Motor neuron (in vitro differentiated cells): ENCODE results near the gene RPTOR. TPM values are rescaled to one million over a fixed set of nuclear protein-coding genes. Genes with fewer than 3 reads are reported as not detected.

Source experiments
- ATAC-seq, 8 experiments: fragments of 200-7000 bp; cut with Tn5 transposase; replicated peaks in 6 of 8; 2 replicates each; pipeline ENCODE4 v1.8.0; 2021; ENCODE audit warnings: mild to moderate bottlenecking in 8 of 8, moderate library complexity in 8 of 8
- H3K27ac ChIP-seq, 2 donors: fragments of 250-450 bp; sonication (Bioruptor Pico); 2 replicates each; pipeline ENCODE4 v1.9.0; 2021; ENCODE audit warnings: antibody characterized with exemption in 2 of 2, mild to moderate bottlenecking in 2 of 2, moderate library complexity in 1 of 2
- H3K4me1 ChIP-seq, 2 donors: fragments of 250-450 bp; sonication (Bioruptor Pico); replicated peaks in 1 of 2; 2 replicates each; pipeline ENCODE4 v1.6.1; 2021; ENCODE audit warnings: antibody characterized with exemption in 2 of 2, mild to moderate bottlenecking in 2 of 2, moderate library complexity in 1 of 2
- H3K4me3 ChIP-seq, 5 donors: fragments of 250-450 bp; sonication (Bioruptor Pico); 2 replicates each; pipeline ENCODE4 v1.9.0; 2021; ENCODE audit warnings: antibody characterized with exemption in 5 of 5, mild to moderate bottlenecking in 5 of 5, moderate library complexity in 4 of 5
- WGBS, 10 experiments: fragments of 450-650 bp; shearing (Covaris generic); methylation state at CpG; one replicate each; pipeline ENCODE4 v1.0.0; 2022; 5-methylcytosine and 5-hydroxymethylcytosine counted together
- in situ Hi-C, 9 experiments: fragments of 400-800 bp; cut with MboI; loops; one replicate each; pipeline ENCODE4 v1.15.0; 2021; ENCODE audit warnings: low sequenced_read_pairs in 9 of 9, low pct_unique_long_range_greater_than_20kb in 2 of 9; ENCODE audit not compliant: unreplicated experiment in 9 of 9
- total RNA-seq, 8 experiments: library from RNA; unstranded; fragments of 300-600 nt; gene quantifications; 2 replicates each; pipeline versions ENCODE4 v1.2.3 to v1.2.4, GENCODE V29; 2022

The RPTOR gene
- total RNA-seq, 8 experiments from 2014 or later = 15.6 to 53.3 (median 19.2) TPM

DNA sequence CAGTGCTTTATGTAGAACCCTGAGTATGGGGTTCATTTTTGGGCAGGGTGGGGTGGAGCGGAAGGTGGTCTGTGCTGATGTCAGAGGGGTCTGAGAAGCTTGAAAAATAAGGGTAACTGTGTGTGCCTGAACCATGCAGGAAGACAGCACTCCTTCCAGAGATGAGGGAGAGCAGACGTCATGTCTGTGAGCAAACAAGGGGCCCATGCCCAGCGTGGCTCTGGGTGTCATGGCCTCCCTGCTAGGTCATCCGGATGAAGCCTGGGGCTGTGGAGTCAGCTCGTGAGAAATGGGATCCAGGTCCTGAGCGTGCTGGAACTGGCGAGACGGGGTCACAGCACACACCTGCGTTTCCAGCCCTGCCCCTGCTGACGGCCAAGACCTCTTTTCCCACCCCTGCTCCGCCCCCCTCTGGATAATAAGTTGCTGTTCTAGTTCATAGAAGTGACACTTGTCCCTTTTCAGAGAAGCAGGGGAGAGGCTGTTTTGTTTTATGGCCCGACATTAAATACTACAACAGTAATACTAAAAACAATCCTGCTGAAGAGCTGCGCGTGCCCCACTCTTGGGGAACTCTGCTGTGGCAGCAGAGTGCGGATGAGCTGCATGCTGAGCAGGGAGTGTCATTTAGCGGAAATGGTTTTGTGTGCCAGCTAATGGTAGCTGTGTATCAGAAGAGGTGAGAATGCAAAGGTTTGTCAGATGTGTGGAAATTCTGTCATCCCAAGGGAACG, 92.6 kb downstream of the RPTOR start:
- Histone ChIP-seq H3K27ac (peak overlapping the region; percentile 14 to 65), H3K4me1 (peaks cover 14% of the 10 kb centered on the region in 2 donors), H3K4me3 (no peak overlapping the region)
- 0 to 100% (median 68%) methylated on average over 1 to 8 of the region's 17 CpGs; no CpG with 5 or more reads in 5 of the 10 experiments for WGBS, 10 experiments
- in situ Hi-C loops = no loop called here
- ATAC-seq = peak in 5 of 8 experiments; percentile 81 to 93 (median 85)

DNA sequence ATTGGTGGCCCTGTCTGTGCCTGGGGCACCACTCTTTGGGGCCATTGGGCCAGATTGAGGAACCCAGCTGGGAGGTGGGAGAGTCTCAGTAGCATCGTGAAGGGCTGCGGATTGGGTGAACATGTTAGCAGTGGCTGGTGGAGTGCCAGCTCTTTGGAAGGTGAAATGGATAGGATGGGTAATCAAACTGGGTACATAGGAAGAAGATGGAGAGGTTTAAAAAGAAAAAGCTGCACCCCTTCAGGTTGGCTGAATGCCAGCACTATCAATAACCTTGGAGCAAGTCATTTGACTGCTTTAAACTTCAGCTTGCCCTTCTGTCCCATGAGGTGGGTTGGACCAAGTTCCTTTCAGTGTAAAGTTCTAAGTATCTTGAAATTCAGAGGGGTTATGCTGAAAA, 95.0 kb downstream of the RPTOR start:
- in situ Hi-C loops = no loop called here
- no peak for ATAC-seq
- Histone ChIP-seq H3K27ac (no peak overlapping the region), H3K4me3 (no peak overlapping the region), H3K4me1 (peaks cover 14% of the 10 kb centered on the region in 2 donors)
- 90 to 100% (median 96%) methylated on average over 1 to 2 of the region's 2 CpGs; no CpG with 5 or more reads in 6 of the 10 experiments for WGBS, 10 experiments

DNA sequence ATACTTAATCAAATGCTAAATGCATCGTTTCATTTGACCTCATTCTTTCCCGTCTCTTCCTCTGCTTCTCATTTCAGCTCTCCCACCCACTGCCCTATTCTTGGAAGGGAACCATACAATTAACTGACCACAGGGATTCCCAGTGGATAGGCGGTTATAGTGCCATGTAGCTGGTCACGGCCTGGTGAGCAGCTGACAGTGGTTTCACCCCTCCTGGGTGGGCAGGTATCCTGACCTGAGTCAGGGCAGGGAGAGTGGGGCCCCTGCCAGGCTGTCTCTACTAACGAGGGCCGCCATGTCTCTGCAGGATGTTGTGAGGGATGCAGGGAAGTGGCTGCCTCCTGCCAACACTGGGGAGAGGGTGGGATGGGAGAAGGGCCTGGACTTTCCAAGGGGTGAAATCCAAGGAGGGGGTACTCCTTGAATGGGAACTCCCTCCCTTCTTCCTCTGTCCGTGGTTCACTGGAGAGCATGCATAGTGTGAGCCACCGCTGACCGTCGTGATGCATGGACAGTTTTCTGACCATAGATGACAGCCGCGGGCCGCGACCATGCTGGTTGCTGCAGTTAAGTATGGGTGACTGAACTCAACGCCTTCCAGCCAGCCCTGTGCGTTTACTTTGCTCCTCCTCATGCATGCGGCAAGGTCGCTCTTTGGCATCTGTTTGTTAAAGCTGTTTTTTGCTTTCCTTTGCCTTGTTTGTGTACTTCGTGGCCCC, 95.9 kb downstream of the RPTOR start:
- Histone ChIP-seq H3K4me3 (no peak overlapping the region), H3K4me1 (peaks cover 14 to 15% of the 10 kb centered on the region in 2 donors), H3K27ac (no peak overlapping the region)
- in situ Hi-C loops = no loop called here
- 82 to 100% (median 94%) methylated on average over 1 to 17 of the region's 19 CpGs for WGBS, 10 experiments
- no peak for ATAC-seq

DNA sequence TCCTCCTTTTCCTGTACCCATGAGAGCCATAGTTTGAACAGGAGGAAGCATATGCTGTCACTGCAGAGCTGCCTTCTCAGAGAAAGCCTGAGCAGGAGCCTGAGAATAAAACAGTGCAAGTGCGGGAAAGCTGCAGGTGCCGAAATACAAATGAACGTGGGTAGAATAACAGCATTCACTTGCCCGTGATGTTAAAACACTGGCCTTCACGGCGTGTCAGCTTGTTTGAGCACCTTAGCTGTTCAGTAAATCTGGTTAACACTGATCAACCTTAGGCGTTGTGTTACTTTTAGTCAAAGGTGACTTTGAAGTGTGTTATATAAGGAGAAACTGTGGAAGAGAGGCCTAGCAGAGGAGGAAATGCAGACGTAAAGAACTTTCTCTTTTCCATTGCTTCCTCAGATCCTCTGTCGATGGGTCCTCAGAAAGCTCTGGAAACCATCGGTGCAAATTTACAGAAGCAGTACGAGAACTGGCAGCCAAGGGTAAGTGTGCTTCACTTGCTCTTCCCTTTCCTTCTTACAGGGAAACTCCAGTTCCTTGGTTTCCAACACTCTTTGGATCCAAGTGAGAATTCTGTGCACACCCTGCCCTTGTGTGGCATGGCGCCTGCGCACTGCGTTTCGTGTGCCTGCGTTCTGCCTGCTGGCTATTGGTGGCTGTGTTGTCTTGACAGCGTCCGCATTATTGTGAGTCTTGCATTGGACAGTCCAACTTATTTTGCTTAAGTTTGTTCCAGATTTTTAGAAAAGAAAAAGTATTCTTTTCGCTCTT, 98.9 kb downstream of the RPTOR start:
- no peak for ATAC-seq
- H3K27ac ChIP-seq = no peak overlapping the region
- in situ Hi-C loops = no loop called here
- H3K4me3 ChIP-seq = no peak overlapping the region
- WGBS, 10 experiments = 80 to 100% (median 96%) methylated on average over 1 to 16 of the region's 19 CpGs
- peaks cover 0 to 16% of the 10 kb centered on the region in 2 donors for H3K4me1 ChIP-seq

DNA sequence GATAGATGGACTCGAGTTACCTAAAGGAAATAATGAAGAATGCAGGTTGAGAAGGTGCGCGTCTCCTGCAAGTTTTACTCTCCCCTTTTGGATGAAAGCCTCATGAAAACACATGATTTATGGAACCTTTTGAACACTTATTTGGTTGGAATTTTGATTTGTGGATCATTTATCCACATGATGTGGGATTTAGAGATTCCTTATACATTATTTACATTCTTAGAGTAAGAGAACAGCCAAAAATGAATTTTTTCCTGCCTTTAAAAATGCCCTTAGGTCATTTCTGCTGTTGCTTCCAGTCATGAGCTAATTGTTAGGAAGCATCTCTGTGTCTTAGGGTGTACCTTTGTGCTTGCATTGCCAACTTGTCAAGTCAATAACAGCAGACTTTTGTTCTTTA, 99.9 kb downstream of the RPTOR start:
- no peak overlapping the region for H3K4me3 ChIP-seq
- WGBS, 10 experiments = 76 to 100% (median 94%) methylated on average over 1 to 3 of the region's 3 CpGs
- H3K4me1 ChIP-seq = peaks cover 5 to 20% of the 10 kb centered on the region in 2 donors
- H3K27ac ChIP-seq = no peak overlapping the region
- peak in 1 of 8 experiments; percentile 27 for ATAC-seq
- in situ Hi-C loops = no loop called here

DNA sequence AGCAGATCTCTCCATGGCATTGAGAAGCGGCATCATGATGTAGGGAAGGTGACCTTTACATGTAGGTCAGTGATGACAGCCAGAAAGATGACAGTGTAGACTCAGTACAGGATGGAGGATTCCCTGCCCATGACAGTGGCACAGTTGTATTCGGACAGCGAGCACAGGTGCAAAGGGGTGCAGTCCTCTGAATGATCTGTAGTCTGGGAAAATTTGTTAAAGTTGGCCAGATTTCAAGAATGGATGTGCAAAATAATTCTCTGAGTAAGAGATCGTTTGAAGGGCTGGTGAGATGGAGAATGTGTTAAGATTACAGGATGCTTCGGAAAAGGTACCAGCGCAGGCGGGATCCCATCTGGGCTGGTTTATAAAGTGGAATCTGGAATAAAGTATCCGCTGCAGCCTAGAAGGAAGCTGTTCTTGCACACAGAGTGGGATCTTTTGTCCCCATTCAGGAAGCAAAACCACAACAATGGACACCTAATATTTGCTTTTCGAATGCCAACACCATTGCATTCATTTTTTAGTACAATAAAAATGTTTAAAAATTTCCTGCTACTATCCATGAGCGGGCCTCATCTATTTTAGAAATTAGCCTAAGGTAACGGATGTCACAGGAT, 101.2 kb downstream of the RPTOR start:
- H3K27ac ChIP-seq = no peak overlapping the region
- ATAC-seq = peak in 2 of 8 experiments; percentile 13 to 31
- in situ Hi-C loops = no loop called here
- peaks cover 13 to 33% of the 10 kb centered on the region in 2 donors for H3K4me1 ChIP-seq
- WGBS, 10 experiments = 85 to 97% (median 91%) methylated on average over 4 to 11 of the region's 11 CpGs
- H3K4me3 ChIP-seq = no peak overlapping the region

DNA sequence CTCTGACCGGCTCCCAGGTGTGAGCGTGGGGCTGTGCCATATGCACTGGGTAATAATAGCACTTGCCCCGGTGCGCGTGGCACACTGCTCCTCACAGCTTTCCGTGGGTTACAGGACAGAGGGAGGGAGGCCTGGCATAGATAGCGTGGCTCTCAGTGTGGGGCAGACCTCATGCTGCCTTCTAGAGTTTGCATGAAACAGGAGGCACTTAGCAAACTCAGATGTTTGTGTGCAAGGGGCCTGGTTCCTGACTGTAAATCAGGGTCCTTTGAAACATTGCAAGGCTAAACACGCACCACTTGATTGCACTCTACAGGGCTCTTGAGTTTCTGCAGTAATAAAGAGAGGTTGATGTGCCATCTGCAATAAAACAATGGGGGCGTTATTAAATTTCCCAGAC, 101.7 kb downstream of the RPTOR start:
- in situ Hi-C loops = no loop called here
- Histone ChIP-seq H3K27ac (no peak overlapping the region), H3K4me3 (no peak overlapping the region), H3K4me1 (peaks cover 13 to 35% of the 10 kb centered on the region in 2 donors)
- 40 to 100% (median 84%) methylated on average over 1 to 7 of the region's 9 CpGs; no CpG with 5 or more reads in 2 of the 10 experiments for WGBS, 10 experiments
- peak in 1 of 8 experiments; percentile 22 for ATAC-seq

DNA sequence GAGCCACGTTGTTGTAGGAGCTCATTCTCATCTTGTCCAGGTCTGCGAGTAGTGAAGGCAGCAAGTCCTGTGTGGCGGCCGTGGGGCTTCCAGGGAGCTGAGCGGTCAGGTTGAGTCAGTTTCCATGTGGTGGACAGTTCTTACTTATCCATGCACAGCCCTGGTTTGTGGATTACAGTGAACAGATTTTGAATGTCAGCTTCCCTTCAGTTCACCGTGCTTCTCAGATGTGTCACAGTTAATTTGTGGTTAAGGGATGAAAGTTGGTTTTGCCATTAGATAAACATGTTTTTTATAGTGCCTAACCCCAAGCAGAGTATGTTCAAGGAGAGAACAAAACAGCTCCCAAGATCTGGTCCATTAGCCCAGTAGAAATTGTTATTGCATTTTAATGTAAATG, 103.1 kb downstream of the RPTOR start:
- no peak overlapping the region for H3K27ac ChIP-seq
- peaks cover 13 to 35% of the 10 kb centered on the region in 2 donors for H3K4me1 ChIP-seq
- WGBS, 10 experiments = 43 to 80% (median 70%) methylated on average over 1 to 4 of the region's 6 CpGs; no CpG with 5 or more reads in 6 of the 10 experiments
- in situ Hi-C loops = no loop called here
- H3K4me3 ChIP-seq = no peak overlapping the region
- peak in 1 of 8 experiments; percentile 5 for ATAC-seq

DNA sequence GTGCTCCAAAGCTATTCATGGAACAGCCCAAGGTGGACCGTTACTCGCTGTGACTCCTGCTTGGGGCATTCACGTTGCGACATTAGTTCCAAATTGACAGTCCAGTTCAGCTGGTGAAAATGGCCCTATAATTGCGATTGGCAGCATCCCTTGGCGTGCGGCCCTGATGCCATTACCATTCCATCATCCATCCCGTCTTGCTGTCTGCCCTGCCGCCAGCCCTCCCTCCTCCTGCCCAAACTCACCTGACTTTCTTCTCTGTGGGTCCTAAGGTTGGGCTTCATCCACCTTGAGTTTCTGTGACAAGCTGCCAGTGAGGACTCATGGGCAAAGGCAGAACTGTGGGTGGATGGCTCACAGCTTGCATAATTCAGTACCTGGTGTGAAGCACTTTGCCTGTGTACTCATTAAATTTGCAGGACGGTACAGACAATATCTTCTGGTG, 104.6 kb downstream of the RPTOR start:
- Histone ChIP-seq H3K4me3 (no peak overlapping the region), H3K27ac (peak overlapping the region in 1 of 2 donors; percentile 20), H3K4me1 (peaks cover 13 to 35% of the 10 kb centered on the region in 2 donors)
- 0 to 100% (median 93%) methylated on average over 1 to 5 of the region's 10 CpGs; no CpG with 5 or more reads in 1 of the 10 experiments for WGBS, 10 experiments
- ATAC-seq = no peak
- in situ Hi-C loops = no loop called here

DNA sequence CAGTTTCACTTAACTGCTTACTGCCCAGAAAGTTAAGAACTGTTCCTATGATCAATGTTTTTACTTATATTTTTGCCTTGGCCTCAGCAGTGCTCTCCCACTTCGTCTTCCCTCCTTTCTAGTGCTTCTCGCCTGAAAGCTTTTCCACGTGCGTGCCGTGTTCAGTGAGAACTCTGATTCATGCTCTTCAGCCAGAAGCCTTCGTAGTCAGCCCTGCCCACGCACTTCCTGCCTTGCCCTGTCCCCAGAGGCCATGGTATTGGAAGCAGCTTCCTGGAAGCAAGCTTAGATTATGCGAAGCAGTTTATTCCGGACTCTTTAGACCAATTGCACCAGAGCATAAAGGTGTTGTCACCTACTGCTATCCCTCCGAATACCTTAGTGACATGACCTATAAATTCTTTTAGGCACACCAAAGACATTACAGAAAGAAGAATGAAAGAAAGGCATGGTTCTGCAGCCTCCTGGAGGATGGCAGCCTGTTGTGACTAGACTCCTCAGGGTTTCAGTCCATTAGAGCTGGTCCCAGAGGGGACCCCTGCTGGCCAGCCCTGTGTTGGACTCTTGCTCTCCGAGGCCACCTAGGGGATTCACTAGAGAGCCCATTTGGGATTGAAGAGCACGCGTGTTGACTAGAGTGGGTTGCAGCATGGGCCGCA, 105.2 kb downstream of the RPTOR start:
- 0 to 83% (median 74%) methylated on average over 1 to 13 of the region's 14 CpGs; no CpG with 5 or more reads in 2 of the 10 experiments for WGBS, 10 experiments
- peak; percentile 82 to 98 (median 94) for ATAC-seq
- Histone ChIP-seq H3K4me3 (no peak overlapping the region), H3K4me1 (peaks cover 13 to 35% of the 10 kb centered on the region in 2 donors), H3K27ac (peak overlapping the region in 1 of 2 donors; percentile 20)
- in situ Hi-C loops = no loop called here

DNA sequence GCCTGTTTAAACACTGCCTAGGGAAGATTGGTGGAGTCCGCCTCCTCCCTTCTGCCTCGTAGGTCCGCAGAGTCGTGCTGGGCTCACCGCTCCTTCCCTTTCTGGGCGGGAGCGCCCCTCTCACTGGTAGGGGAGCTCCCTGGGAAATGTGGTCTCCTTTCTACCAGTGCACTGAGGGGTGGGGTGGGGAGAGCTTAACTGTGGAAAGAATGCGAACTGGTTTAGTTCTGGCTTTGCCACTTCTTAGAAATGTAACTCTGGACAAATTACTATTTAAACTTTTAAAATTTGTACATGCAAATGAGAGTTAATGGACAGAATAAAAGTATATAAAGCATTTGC, 105.7 kb downstream of the RPTOR start:
- Histone ChIP-seq H3K4me3 (no peak overlapping the region), H3K4me1 (peaks cover 13 to 35% of the 10 kb centered on the region in 2 donors), H3K27ac (no peak overlapping the region)
- WGBS, 10 experiments = 57 to 80% (median 67%) methylated on average over 1 to 8 of the region's 8 CpGs; no CpG with 5 or more reads in 7 of the 10 experiments
- ATAC-seq = no peak
- in situ Hi-C loops = no loop called here
